Measurements from ENCODE around the gene DLGAP4. TPM values are rescaled to one million over a fixed set of nuclear protein-coding genes. Genes with fewer than 3 reads are reported as not detected.

The DLGAP4 gene, protein sequence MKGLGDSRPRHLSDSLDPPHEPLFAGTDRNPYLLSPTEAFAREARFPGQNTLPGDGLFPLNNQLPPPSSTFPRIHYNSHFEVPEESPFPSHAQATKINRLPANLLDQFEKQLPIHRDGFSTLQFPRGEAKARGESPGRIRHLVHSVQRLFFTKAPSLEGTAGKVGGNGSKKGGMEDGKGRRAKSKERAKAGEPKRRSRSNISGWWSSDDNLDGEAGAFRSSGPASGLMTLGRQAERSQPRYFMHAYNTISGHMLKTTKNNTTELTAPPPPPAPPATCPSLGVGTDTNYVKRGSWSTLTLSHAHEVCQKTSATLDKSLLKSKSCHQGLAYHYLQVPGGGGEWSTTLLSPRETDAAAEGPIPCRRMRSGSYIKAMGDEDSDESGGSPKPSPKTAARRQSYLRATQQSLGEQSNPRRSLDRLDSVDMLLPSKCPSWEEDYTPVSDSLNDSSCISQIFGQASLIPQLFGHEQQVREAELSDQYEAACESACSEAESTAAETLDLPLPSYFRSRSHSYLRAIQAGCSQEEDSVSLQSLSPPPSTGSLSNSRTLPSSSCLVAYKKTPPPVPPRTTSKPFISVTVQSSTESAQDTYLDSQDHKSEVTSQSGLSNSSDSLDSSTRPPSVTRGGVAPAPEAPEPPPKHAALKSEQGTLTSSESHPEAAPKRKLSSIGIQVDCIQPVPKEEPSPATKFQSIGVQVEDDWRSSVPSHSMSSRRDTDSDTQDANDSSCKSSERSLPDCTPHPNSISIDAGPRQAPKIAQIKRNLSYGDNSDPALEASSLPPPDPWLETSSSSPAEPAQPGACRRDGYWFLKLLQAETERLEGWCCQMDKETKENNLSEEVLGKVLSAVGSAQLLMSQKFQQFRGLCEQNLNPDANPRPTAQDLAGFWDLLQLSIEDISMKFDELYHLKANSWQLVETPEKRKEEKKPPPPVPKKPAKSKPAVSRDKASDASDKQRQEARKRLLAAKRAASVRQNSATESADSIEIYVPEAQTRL
- total RNA-seq = 23.7 and 29.7 TPM in 2 replicates

DNA sequence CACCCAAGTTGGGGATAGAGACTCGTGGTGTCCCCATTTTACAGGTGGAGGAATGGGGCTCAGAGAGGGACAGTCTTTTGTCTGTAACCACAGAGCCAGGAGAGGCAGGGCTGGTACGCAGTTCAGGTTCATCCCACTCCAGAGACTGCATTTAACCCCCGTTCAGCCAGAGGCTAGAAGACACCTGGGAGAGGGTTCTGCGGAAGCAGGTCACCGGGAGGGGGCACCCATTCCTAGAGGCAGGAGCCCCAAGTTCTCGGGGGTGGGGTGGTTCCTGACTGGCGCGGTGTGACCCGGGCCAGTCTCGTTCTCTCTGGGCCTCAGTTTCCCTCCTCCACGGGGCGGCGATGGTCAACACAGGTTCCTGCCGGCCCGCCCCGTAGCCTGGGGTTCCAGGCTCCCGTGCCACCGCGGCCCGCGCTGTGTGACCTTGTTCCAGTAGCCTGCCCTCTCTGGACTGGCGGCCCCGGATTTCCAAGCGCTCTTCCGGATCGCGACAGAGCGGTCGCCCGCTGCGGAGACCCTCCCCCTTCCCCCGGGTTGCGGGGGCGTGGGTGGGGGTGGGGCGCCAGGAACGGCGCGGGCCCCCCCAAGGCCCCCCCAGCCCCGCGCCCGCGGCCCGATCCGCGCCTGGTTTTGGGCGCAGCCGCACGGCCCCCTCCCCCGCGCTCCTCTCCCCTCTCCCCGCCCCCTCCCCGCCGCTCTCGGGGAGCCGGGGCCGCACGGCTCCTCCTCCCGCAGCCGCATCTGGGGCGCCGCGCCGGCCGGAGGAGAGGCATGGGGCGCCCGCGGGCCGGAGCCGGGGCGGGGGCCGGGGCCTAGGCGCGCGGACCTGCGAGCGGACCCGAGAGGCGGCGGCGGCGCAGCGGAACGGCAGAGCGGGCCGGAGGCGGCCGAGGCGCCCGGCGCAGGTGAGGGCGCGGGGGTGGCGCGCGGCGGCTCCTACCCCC, at the start of gene DLGAP4:
DLGAP4 (plus strand) TSS at position 738 of the 950 bp plus-strand sequence. CDS start 125,379 bp downstream, outside the sequence.

DNA sequence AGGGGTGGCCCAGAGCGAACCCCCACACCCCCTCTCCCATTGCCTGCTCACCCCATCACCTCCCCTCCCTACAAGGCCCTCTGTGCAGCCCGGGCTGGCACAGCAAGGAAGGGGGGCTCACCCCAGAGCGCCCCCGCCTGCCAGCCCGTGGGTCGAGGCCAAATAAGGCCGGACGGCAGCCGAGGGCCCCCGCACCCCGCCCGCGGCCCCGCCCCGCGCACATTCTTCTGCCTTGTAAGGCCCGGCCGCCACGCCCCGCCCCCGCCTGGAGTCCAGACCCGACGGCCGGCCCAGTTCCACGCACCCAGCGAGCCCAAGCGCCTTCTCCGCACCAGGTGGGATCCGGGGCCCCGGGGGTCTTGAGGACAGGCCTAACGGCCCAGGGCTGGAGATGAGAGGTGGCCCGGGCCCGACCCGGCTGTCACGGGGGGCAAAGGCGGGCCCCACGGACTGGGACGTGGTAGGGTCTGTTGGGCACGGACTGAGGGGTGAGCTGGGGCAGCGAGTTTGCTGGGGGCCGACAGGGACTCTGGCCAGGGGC, 235.2 kb downstream of the DLGAP4 start, which contains the start of gene MYL9:
MYL9 (plus strand) TSS at position 293 of the 541 bp plus-strand sequence. CDS start 3,366 bp downstream, outside the sequence.

DNA sequence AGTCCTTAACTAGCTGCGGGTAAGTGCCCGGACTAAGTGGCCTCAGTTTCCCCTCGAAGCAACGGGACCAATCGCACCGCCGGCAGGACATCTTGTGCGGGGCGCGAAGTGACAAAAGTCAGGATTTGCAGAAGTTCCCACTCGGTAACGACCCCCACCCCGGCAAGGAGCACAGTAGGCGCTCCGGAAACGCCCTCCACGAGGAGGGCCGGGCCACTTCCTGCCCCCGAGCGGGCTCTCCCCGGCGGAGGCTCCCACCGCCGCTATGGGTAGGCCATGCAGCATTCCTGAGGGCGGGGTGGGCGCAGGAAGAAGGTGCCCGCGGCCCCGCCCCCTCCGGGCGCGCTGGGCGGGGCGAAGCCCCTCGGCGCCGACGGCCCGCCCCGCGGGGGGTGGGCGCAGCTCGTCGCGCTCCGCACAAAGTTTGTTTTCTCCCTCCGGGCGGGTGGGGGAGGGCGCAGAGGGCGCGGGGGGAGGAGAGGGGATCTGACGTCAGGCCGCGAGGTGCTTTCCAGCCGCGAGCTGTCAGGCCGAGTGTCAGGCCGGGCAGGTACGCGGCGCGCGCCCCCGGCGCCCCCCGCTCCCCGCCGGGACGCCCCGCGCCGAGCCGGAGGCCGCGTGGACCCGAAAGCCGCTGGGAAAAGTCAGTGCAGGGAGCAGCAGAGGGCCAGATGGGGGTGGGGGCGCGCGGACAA, 267.1 kb downstream of the DLGAP4 start, which contains the start of gene TGIF2:
TGIF2 (plus strand) TSS at position 495 of the 695 bp plus-strand sequence. CDS start 5,178 bp downstream, outside the sequence.

Other genes with a start within 250 kb of the DLGAP4 start
- 3.1 and 8.2 TPM in 2 replicates for gene EPB41L1, start 151.6 kb upstream of the DLGAP4 start, total RNA-seq
- gene AAR2, start 69.9 kb upstream of the DLGAP4 start, total RNA-seq = 26.6 and 27.6 TPM in 2 replicates
- 30.7 and 32.0 TPM in 2 replicates for gene MYL9, start 235.2 kb downstream of the DLGAP4 start, total RNA-seq